ENCODE measurements around the gene LRIT1. TPM values are rescaled to one million over a fixed set of nuclear protein-coding genes. Genes with fewer than 3 reads are reported as not detected.

The LRIT1 gene
- total and polyA plus RNA-seq, 2 donors (not counting 3 experiments of a cell fraction or from before 2014, with no cell fraction given), result not detected

- DNase-seq (ENCODE audit: low read depth, low spot score), result no peak
- Histone ChIP-seq H3K36me3 (ENCODE audit: control insufficient read depth in 2 of 2, extremely low read depth in 1 of 2, insufficient read depth in 2 of 2, low read length in 2 of 2) (no peaks in the 10 kb centered on the region), H3K4me1 (ENCODE audit: control insufficient read depth, extremely low read depth, insufficient read depth, low read length) (no peaks in the 10 kb centered on the region), H3K4me2 (ENCODE audit: insufficient read depth, low read length) (no peak overlapping the region), H3K27ac (ENCODE audit: insufficient read depth, low read depth, low read length) (no peak overlapping the region), H3K79me2 (ENCODE audit: control insufficient read depth, insufficient read depth, low read length) (no peaks in the 10 kb centered on the region), H2AFZ (ENCODE audit: low read depth, low read length) (no peak overlapping the region), H3K27me3 (ENCODE audit: control insufficient read depth in 2 of 2, insufficient read depth in 2 of 2, low read length in 2 of 2) (peaks cover 0 to 5% of the 10 kb centered on the region in 2 experiments), H3K9me1 (replicated peaks; ENCODE audit: control insufficient read depth, extremely low read depth, insufficient read depth, low read length) (no peaks in the 10 kb centered on the region), H3K9me3 (replicated peaks; ENCODE audit: control insufficient read depth, insufficient read depth, low read length) (no peaks in the 10 kb centered on the region), H3K9ac (replicated peaks; ENCODE audit: extremely low read depth, insufficient read depth, low read length) (no peak overlapping the region), H4K20me1 (replicated peaks; ENCODE audit: control insufficient read depth, extremely low read depth, insufficient read depth, low read length) (no peaks in the 10 kb centered on the region), H3K4me3 (replicated peaks in 1 of 3; ENCODE audit: insufficient read depth in 1 of 3, low read depth in 1 of 3, low read length in 3 of 3) (no peak overlapping the region)
- FAIRE-seq, result no peak
- TF ChIP-seq GATA2 (IDR thresholded peaks at IDR 0.05; ENCODE audit: insufficient read depth, insufficient read length, low read depth, low read length), result no peak
- no peak for TF ChIP-seq JUN (IDR thresholded peaks at IDR 0.05; ENCODE audit: borderline replicate concordance, insufficient read depth, insufficient read length, low read depth)
- no peak for TF ChIP-seq MYC (IDR thresholded peaks at IDR 0.05; ENCODE audit: low read depth, low read length)
- TF ChIP-seq POLR2AphosphoS5 (IDR thresholded peaks at IDR 0.05; ENCODE audit: insufficient read depth, low read depth, low read length), result no peak
- TF ChIP-seq, protein P1, sequence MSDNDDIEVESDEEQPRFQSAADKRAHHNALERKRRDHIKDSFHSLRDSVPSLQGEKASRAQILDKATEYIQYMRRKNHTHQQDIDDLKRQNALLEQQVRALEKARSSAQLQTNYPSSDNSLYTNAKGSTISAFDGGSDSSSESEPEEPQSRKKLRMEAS (IDR thresholded peaks at IDR 0.05; ENCODE audit: insufficient read depth, insufficient read length), result no peak
- no peak for TF ChIP-seq CTCF (IDR thresholded peaks at IDR 0.05; ENCODE audit: extremely low read depth in 1 of 2, insufficient read depth in 1 of 2, low read depth in 1 of 2, low read length in 2 of 2)
- TF ChIP-seq POLR2A (IDR thresholded peaks at IDR 0.05; ENCODE audit: low read depth, low read length), result no peak
- no peak for TF ChIP-seq FOS (IDR thresholded peaks at IDR 0.05; ENCODE audit: borderline replicate concordance, insufficient read depth, low read length)
- TF ChIP-seq EZH2 (IDR thresholded peaks at IDR 0.05; ENCODE audit: borderline replicate concordance, low read depth, low read length, severe bottlenecking), result no peak
- POLR2A ChIA-PET, result no interaction called here
- intact Hi-C loops (cut with micrococcal nuclease), result no loop called here
- dilution Hi-C loops (cut with MboI; ENCODE audit: extremely low pct_ligation_motif_present, low sequenced_read_pairs), result no loop called here
- no TSS peak for BruUV-seq (replicated peaks)
- CTCF ChIA-PET, result interaction anchor here (0.6 to 1.1 kb wide), 2 partner anchors 21 to 33 kb away, joined by 3 read pairs; no protein-coding TSS in a partner anchor
These were observed 23.6 kb downstream of the LRIT1 start for GRCh38 chr10:84217746-84218145.
